Measurements from ENCODE around the gene DNPH1.

Gene DNPH1

DNA sequence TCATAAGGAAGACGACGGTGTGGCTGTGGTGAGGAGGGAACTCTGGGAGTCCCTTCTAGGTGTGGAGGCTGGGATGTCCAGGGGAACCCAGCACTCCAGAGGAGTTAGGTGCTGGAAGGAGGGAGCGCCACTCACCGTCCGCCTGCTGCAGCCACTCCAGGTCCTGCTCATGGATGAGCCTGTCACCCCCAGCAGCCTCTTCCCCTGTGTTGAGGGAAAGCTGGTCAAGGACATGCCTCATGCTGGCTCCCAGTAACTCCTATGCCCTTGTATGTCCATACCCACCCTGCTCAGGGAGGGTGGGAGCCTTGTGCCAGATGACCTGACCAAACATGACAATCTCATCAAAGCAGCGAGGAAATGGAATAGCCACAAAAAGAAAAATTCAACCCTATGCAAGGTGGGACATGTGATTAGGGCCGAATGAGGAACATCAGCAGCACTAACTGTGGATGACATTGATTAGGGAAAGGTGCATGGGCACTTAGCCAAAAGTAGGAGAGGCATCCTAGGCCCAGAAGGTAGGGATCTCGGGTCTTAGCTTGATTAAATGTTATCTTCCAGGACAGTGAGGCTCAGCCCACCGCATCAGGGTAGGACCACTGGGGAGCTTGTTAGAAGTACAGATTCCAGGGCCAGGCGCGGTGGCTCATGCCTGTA is 3.0 kb downstream of the DNPH1 start:
- H3K9me3 ChIP-seq (ENCODE audit: low read length): no peaks in the 10 kb centered on the region
- H3K4me1 ChIP-seq (ENCODE audit: insufficient read depth, low read length): peaks cover 3% of the 10 kb centered on the region
- peaks cover 13% of the 10 kb centered on the region for H3K36me3 ChIP-seq (ENCODE audit: insufficient read depth, low read length)
- no peak overlapping the region for H2AFZ ChIP-seq (ENCODE audit: low read depth, low read length)
- no peak overlapping the region for H3K4me3 ChIP-seq (ENCODE audit: low read length)
- H3K27me3 ChIP-seq (ENCODE audit: insufficient read depth, low read length): no peaks in the 10 kb centered on the region

DNA sequence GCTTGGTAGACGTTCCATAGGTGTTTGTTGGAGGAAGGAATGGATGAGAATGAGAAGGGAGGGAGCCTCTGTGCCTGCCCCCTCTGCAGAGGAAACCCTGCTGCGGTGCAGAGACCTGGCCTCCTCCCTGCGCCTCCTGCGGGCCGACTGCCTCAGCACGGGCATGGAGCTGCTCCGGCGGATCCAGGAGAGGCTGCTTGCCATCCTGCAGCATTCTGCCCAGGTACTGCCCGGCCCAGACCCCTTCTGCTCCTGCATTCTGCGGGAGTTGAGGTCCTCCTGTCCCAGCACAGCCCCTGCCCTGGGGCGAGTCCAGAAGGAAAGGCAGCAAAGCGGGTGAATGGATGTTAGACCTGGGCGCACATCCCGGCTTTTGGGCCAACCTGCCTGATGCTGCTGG is 6.1 kb downstream of the DNPH1 start:
- no peaks in the 10 kb centered on the region for H3K4me1 ChIP-seq (ENCODE audit: insufficient read depth, low read length)
- no peak overlapping the region for H2AFZ ChIP-seq (ENCODE audit: low read depth, low read length)
- no peaks in the 10 kb centered on the region for H3K9me3 ChIP-seq (ENCODE audit: low read length)
- no peaks in the 10 kb centered on the region for H3K27me3 ChIP-seq (ENCODE audit: insufficient read depth, low read length)
- no peak overlapping the region for H3K4me3 ChIP-seq (ENCODE audit: low read length)
- H3K36me3 ChIP-seq (ENCODE audit: insufficient read depth, low read length): peaks cover 17% of the 10 kb centered on the region

- no peak overlapping the region for H3K4me3 ChIP-seq (ENCODE audit: low read length)
- no peaks in the 10 kb centered on the region for H3K4me1 ChIP-seq (ENCODE audit: insufficient read depth, low read length)
- no peaks in the 10 kb centered on the region for H3K27me3 ChIP-seq (ENCODE audit: insufficient read depth, low read length)
- H2AFZ ChIP-seq (ENCODE audit: low read depth, low read length): no peak overlapping the region
- H3K9me3 ChIP-seq (ENCODE audit: low read length): no peaks in the 10 kb centered on the region
- H3K36me3 ChIP-seq (ENCODE audit: insufficient read depth, low read length): peaks cover 17% of the 10 kb centered on the region
Measured at GRCh38 chr6:43222418-43223059, 6.7 kb downstream of the DNPH1 start.

DNA sequence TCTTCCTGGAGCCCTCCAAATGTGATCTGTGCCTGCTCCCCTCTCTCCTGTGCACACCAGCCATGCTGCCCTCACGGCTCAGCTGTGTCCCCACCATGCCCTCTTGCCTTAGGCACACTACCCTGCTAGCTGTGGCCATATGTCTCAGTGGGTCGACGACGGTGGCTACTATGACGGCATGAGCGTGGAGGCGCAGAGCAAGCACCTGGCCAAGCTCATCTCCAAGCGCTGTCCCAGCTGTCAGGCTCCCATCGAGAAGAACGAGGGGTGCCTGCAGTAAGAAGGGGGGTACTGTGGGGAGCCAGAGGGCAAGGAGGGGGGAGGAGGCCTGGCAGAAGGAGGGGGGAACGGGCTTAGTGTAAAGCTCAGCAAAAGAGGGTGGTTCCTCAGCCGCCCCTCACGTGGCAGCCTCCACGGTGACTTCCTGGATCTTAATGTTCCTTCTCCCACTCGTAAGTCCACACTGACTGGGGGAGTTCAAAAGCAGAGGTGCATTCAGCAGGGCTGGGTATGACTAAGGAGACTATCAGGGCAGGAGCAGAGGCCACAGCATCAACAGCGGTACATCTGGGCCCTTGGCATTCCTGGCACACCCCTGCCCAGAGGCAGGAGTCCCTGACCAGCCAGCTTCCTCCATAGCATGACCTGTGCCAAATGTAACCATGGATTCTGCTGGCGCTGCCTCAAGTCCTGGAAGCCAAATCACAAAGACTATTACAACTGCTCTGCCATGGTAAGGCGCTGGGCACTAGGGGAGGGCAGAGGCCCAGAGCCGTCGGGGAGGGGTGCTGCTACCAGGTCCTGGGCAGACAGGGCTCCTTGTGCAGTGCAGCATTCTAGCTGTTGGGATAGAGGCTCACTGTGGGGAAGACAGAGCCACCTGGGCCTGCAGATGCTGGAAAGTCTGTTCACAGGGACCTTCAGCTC is 8.0 kb downstream of the DNPH1 start:
- Histone ChIP-seq H2AFZ (ENCODE audit: low read depth, low read length) (no peak overlapping the region), H3K36me3 (ENCODE audit: insufficient read depth, low read length) (peaks cover 25% of the 10 kb centered on the region), H3K27me3 (ENCODE audit: insufficient read depth, low read length) (no peaks in the 10 kb centered on the region), H3K9me3 (ENCODE audit: low read length) (no peaks in the 10 kb centered on the region), H3K4me1 (ENCODE audit: insufficient read depth, low read length) (no peaks in the 10 kb centered on the region), H3K4me3 (ENCODE audit: low read length) (no peak overlapping the region)

DNA sequence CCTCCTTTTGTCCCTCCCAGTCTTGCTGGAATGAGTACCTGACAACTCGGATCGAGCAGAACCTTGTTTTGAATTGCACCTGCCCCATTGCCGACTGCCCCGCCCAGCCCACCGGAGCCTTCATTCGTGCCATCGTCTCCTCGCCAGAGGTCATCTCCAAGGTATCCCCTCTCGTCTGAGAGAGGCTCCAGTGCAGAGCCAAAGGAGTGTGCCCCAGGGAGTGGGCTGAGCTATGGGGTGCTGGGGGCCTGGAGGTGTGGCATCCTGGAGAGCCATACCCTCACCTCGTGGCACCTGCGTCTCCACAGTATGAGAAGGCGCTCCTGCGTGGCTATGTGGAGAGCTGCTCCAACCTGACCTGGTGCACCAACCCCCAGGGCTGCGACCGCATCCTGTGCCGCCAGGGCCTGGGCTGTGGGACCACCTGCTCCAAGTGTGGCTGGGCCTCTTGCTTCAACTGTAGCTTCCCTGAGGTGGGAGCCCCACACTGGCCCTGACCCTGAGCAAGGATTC is 8.8 kb downstream of the DNPH1 start:
- no peaks in the 10 kb centered on the region for H3K4me1 ChIP-seq (ENCODE audit: insufficient read depth, low read length)
- no peaks in the 10 kb centered on the region for H3K27me3 ChIP-seq (ENCODE audit: insufficient read depth, low read length)
- H3K4me3 ChIP-seq (ENCODE audit: low read length): no peak overlapping the region
- no peaks in the 10 kb centered on the region for H3K9me3 ChIP-seq (ENCODE audit: low read length)
- peaks cover 29% of the 10 kb centered on the region for H3K36me3 ChIP-seq (ENCODE audit: insufficient read depth, low read length)
- H2AFZ ChIP-seq (ENCODE audit: low read depth, low read length): no peak overlapping the region

DNA sequence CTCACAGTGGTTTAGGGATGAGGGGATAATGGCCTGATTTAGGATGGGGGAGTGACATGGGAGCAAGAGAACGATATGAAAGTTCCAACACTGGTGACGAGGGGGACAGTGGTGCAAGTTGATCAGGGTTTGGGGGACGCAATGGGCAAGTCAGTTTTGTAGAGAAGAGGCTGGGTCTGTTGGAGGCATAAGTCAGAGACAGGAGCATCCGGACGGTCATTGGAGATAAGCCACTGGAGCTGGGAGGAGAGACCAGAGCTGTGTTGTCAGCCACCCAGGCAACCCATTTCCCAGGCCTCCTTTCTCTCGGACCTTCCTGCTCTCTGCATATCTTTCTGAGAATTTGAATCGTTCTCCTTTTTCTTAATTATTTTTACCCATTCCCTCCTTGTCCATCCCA is 9.5 kb downstream of the DNPH1 start:
- peaks cover 30% of the 10 kb centered on the region for H3K36me3 ChIP-seq (ENCODE audit: insufficient read depth, low read length)
- no peak overlapping the region for H3K4me3 ChIP-seq (ENCODE audit: low read length)
- no peaks in the 10 kb centered on the region for H3K27me3 ChIP-seq (ENCODE audit: insufficient read depth, low read length)
- H3K4me1 ChIP-seq (ENCODE audit: insufficient read depth, low read length): no peaks in the 10 kb centered on the region
- no peak overlapping the region for H2AFZ ChIP-seq (ENCODE audit: low read depth, low read length)
- no peaks in the 10 kb centered on the region for H3K9me3 ChIP-seq (ENCODE audit: low read length)

DNA sequence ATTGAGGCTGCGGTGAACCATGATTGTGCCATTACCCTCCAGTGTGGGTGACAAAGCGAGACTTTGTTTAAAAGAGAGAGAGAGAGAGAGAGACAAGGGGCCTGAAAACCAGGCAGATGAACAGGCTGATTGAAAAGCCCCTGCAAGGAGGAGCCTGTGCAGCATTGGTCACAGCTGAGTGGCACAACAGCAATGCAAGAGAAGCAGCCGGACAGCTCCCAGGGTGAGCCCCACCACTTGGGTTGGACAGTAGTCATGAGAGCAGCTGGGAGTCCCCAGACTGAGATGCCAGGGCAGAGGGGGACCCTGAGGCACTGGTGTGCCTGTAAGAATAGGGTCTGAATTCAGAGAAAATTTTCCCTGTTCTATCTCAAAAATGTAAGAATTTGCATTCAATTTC is 10.2 kb downstream of the DNPH1 start:
- H3K9me3 ChIP-seq (ENCODE audit: low read length): no peaks in the 10 kb centered on the region
- H3K4me1 ChIP-seq (ENCODE audit: insufficient read depth, low read length): no peaks in the 10 kb centered on the region
- no peak overlapping the region for H2AFZ ChIP-seq (ENCODE audit: low read depth, low read length)
- H3K4me3 ChIP-seq (ENCODE audit: low read length): no peak overlapping the region
- H3K36me3 ChIP-seq (ENCODE audit: insufficient read depth, low read length): peaks cover 26% of the 10 kb centered on the region
- H3K27me3 ChIP-seq (ENCODE audit: insufficient read depth, low read length): no peaks in the 10 kb centered on the region

- Histone ChIP-seq H3K4me3 (ENCODE audit: low read length) (no peak overlapping the region), H3K27me3 (ENCODE audit: insufficient read depth, low read length) (no peaks in the 10 kb centered on the region), H2AFZ (ENCODE audit: low read depth, low read length) (no peak overlapping the region), H3K4me1 (ENCODE audit: insufficient read depth, low read length) (no peaks in the 10 kb centered on the region), H3K36me3 (ENCODE audit: insufficient read depth, low read length) (peaks cover 26% of the 10 kb centered on the region), H3K9me3 (ENCODE audit: low read length) (no peaks in the 10 kb centered on the region)
Measured at GRCh38 chr6:43217351-43217750, 11.9 kb downstream of the DNPH1 start.

- no peak overlapping the region for H3K4me3 ChIP-seq (ENCODE audit: low read length)
- H3K9me3 ChIP-seq (ENCODE audit: low read length): no peaks in the 10 kb centered on the region
- H3K27me3 ChIP-seq (ENCODE audit: insufficient read depth, low read length): no peaks in the 10 kb centered on the region
- H2AFZ ChIP-seq (ENCODE audit: low read depth, low read length): no peak overlapping the region
- peaks cover 26% of the 10 kb centered on the region for H3K36me3 ChIP-seq (ENCODE audit: insufficient read depth, low read length)
- H3K4me1 ChIP-seq (ENCODE audit: insufficient read depth, low read length): no peaks in the 10 kb centered on the region
Measured at GRCh38 chr6:43216200-43216599, 13.1 kb downstream of the DNPH1 start.

DNA sequence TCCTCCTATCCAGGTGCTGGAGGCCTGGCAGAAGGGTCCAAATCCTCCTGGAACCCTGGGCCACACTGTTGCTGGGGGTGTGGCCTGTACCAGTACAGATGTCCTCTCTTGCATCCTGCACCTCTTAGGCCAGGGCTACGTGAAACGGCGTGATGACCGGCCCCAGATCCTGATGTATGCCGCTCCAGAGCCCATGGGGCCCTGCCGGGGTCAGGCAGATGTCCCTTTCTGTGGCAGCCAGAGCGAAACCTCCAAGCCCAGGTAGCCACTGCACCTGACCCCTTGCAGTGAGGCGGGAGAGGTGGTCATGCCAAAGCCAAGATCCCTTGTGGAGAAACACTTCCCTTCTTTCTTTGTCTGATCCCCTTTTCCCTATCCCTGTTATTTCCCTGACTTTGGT is 14.2 kb downstream of the DNPH1 start:
- Histone ChIP-seq H3K36me3 (ENCODE audit: insufficient read depth, low read length) (peaks cover 22% of the 10 kb centered on the region), H3K9me3 (ENCODE audit: low read length) (no peaks in the 10 kb centered on the region), H2AFZ (ENCODE audit: low read depth, low read length) (no peak overlapping the region), H3K27me3 (ENCODE audit: insufficient read depth, low read length) (no peaks in the 10 kb centered on the region), H3K4me1 (ENCODE audit: insufficient read depth, low read length) (no peaks in the 10 kb centered on the region), H3K4me3 (ENCODE audit: low read length) (no peak overlapping the region)

- no peak overlapping the region for H2AFZ ChIP-seq (ENCODE audit: low read depth, low read length)
- no peak overlapping the region for H3K4me3 ChIP-seq (ENCODE audit: low read length)
- no peaks in the 10 kb centered on the region for H3K9me3 ChIP-seq (ENCODE audit: low read length)
- H3K36me3 ChIP-seq (ENCODE audit: insufficient read depth, low read length): peaks cover 22% of the 10 kb centered on the region
- H3K27me3 ChIP-seq (ENCODE audit: insufficient read depth, low read length): no peaks in the 10 kb centered on the region
- H3K4me1 ChIP-seq (ENCODE audit: insufficient read depth, low read length): no peaks in the 10 kb centered on the region
Measured at GRCh38 chr6:43213431-43213830, 15.8 kb downstream of the DNPH1 start.

GRCh38 chr6:43211955-43212354 is 17.3 kb downstream of the DNPH1 start:
- Histone ChIP-seq H3K4me1 (ENCODE audit: insufficient read depth, low read length) (no peaks in the 10 kb centered on the region), H3K27me3 (ENCODE audit: insufficient read depth, low read length) (no peaks in the 10 kb centered on the region), H3K36me3 (ENCODE audit: insufficient read depth, low read length) (peaks cover 19% of the 10 kb centered on the region), H2AFZ (ENCODE audit: low read depth, low read length) (no peak overlapping the region), H3K4me3 (ENCODE audit: low read length) (no peak overlapping the region), H3K9me3 (ENCODE audit: low read length) (no peaks in the 10 kb centered on the region)

- Histone ChIP-seq H3K27me3 (ENCODE audit: insufficient read depth, low read length) (no peaks in the 10 kb centered on the region), H3K4me3 (ENCODE audit: low read length) (no peak overlapping the region), H3K9me3 (ENCODE audit: low read length) (no peaks in the 10 kb centered on the region), H3K36me3 (ENCODE audit: insufficient read depth, low read length) (peaks cover 4% of the 10 kb centered on the region), H3K4me1 (ENCODE audit: insufficient read depth, low read length) (no peaks in the 10 kb centered on the region), H2AFZ (ENCODE audit: low read depth, low read length) (no peak overlapping the region)
Measured at GRCh38 chr6:43207286-43207685, 22.0 kb downstream of the DNPH1 start.

Data from neuron (in vitro differentiated cells).